Lung (tissue), 12 donors: ENCODE data around the gene TDP2. TPM values are rescaled to one million over a fixed set of nuclear protein-coding genes. Genes with fewer than 3 reads are reported as not detected.

ENCODE experiments used
- ATAC-seq: fragments of 200-7000 bp; cut with Tn5 transposase; one replicate; pipeline ENCODE4 v1.9.1; 2020; ENCODE audit warnings: moderate number of reproducible peaks; ENCODE audit not compliant: insufficient read depth, low FRiP score
- DNase-seq, 3 donors: peaks; one replicate each; pipeline ENCODE4 v3.0.0-alpha.2; 2013 to 2017
- H3K27ac ChIP-seq, 2 donors: one replicate each; pipeline ENCODE4 v1.5.1; 2013; ENCODE audit warnings: mild to moderate bottlenecking in 2 of 2, moderate library complexity in 2 of 2, control low read depth in 1 of 2, inconsistent platforms in 1 of 2, low read depth in 1 of 2, low read length in 1 of 2
- H3K27me3 ChIP-seq, 3 donors: one replicate each; pipeline ENCODE4 v1.5.1; 2013; ENCODE audit warnings: low read length in 2 of 3; ENCODE audit not compliant: control insufficient read depth in 3 of 3, insufficient read depth in 3 of 3
- H3K36me3 ChIP-seq, 4 donors: one replicate each; pipeline ENCODE4 v1.5.1; 2013; ENCODE audit warnings: low read length in 4 of 4, mild to moderate bottlenecking in 1 of 4, moderate library complexity in 1 of 4; ENCODE audit not compliant: control insufficient read depth in 4 of 4, insufficient read depth in 4 of 4
- H3K4me1 ChIP-seq, 5 donors: one replicate each; pipeline ENCODE4 v1.5.1; 2013; ENCODE audit warnings: low read length in 5 of 5, mild to moderate bottlenecking in 2 of 5, moderate library complexity in 1 of 5; ENCODE audit not compliant: control insufficient read depth in 5 of 5, insufficient read depth in 5 of 5
- H3K4me3 ChIP-seq: one replicate; pipeline ENCODE4 v1.5.1; 2013; ENCODE audit warnings: mild to moderate bottlenecking, control low read depth, moderate library complexity
- H3K9ac ChIP-seq, 2 donors: one replicate each; pipeline ENCODE4 v1.5.1; 2013; ENCODE audit warnings: low read length in 2 of 2, control low read depth in 1 of 2; ENCODE audit not compliant: insufficient read depth in 1 of 2
- H3K9me3 ChIP-seq, 4 donors: one replicate each; pipeline ENCODE4 v1.5.1; 2013; ENCODE audit warnings: low read length in 3 of 4, mild to moderate bottlenecking in 1 of 4, moderate library complexity in 1 of 4; ENCODE audit not compliant: control insufficient read depth in 4 of 4, insufficient read depth in 3 of 4
- WGBS, 2 donors: extraction: QIAGEN DNeasy Blood & Tissue Kit; methylation state at CpG; one replicate each; pipeline ENCODE4 v1.1.7; 2013; 5-methylcytosine and 5-hydroxymethylcytosine counted together
- polyA plus RNA-seq, 2 donors: library from polyadenylated mRNA; stranded (reverse); fragments of 200-250 nt; gene quantifications; one replicate each; pipeline ENCODE4 v1.2.1, GENCODE V29; 2013
- total RNA-seq, 2 donors: library from RNA; depleted of rRNA in 1 of 2; stranded (reverse); fragments of >200 nt in 1 of 2; gene quantifications; one replicate each; pipeline ENCODE4 v1.2.1, GENCODE V29; 2014 to 2021
- TF ChIP-seq, protein P1 (sequence below): IDR thresholded peaks from 2 replicates; pipeline ENCODE4 v1.5.1; 2012; ENCODE audit warnings: mild to moderate bottlenecking; ENCODE audit errors: control extremely low read depth, extremely low read depth
- donor health status: control.
- donor health status: control.
- donor health status: Bipolar disorder and iron deficiency.
- donor health status: healthy.
- donor health status: DM: yes; HTN: yes; CAD: no.

The TDP2 gene
- total and polyA plus RNA-seq, 4 donors = 36.8 to 56.8 (median 41.8) TPM

- H3K9ac ChIP-seq = no peak overlapping the region
- no peak for DNase-seq
- H3K4me3 ChIP-seq = no peak overlapping the region
- TF ChIP-seq, protein P1, sequence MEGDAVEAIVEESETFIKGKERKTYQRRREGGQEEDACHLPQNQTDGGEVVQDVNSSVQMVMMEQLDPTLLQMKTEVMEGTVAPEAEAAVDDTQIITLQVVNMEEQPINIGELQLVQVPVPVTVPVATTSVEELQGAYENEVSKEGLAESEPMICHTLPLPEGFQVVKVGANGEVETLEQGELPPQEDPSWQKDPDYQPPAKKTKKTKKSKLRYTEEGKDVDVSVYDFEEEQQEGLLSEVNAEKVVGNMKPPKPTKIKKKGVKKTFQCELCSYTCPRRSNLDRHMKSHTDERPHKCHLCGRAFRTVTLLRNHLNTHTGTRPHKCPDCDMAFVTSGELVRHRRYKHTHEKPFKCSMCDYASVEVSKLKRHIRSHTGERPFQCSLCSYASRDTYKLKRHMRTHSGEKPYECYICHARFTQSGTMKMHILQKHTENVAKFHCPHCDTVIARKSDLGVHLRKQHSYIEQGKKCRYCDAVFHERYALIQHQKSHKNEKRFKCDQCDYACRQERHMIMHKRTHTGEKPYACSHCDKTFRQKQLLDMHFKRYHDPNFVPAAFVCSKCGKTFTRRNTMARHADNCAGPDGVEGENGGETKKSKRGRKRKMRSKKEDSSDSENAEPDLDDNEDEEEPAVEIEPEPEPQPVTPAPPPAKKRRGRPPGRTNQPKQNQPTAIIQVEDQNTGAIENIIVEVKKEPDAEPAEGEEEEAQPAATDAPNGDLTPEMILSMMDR = no peak
- H3K27me3 ChIP-seq = no peaks in the 10 kb centered on the region
- WGBS, 2 donors = 92 to 98% methylated on average over 1 of the region's 1 CpG
- ATAC-seq = no peak
- H3K27ac ChIP-seq = no peak overlapping the region
- no peaks in the 10 kb centered on the region for H3K9me3 ChIP-seq
- H3K4me1 ChIP-seq = peaks cover 0 to 7% (median 0%) of the 10 kb centered on the region in 5 donors
- H3K36me3 ChIP-seq = peaks cover 0 to 3% (median under 1%) of the 10 kb centered on the region in 4 donors
Observed at GRCh38 chr6:24694198-24694597, 27.5 kb upstream of the TDP2 start.

DNA sequence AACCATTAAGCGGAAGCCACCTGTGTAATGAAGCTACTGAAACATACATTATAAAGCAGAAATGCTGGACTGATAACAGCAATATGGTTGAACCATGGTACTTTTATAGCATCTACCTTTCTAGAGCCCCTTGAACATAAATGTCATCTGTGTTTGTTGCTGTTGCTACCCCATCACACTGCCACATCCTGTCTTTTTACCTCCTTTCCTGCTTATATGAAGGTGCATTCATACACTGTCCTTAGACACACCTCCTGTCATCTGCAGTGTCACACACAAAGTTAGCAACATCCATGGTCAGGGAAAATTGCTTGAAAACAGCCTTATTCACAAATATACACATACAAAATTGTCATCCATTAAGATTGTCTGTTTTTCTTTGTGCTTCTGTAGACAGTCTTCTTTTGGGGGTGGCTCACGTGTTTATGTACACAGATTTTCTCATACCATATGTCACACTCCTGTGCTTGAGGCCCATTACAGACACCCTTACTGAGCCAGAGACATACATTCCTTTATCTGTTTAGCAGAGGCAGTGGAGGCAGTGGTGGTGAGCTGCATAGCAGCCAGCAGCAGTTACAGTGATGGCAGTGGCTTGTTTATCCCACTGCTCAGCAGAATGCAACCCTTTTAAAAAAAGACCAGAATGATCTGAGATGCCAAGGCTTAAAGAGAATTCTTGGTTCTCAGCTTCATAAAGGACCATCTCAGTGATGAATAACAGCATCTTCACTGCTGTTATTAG is 26.3 kb upstream of the TDP2 start:
- TF ChIP-seq, protein P1 = no peak
- no peaks in the 10 kb centered on the region for H3K27me3 ChIP-seq
- ATAC-seq (no peak), DNase-seq (no peak)
- H3K27ac ChIP-seq = no peak overlapping the region
- H3K36me3 ChIP-seq = peaks cover 0 to 3% (median 2%) of the 10 kb centered on the region in 4 donors
- H3K4me1 ChIP-seq = peaks cover 0 to 7% (median 0%) of the 10 kb centered on the region in 5 donors
- no peak overlapping the region for H3K4me3 ChIP-seq
- H3K9ac ChIP-seq = no peak overlapping the region
- WGBS, 2 donors = 91 to 97% methylated on average over 2 of the region's 2 CpGs
- H3K9me3 ChIP-seq = no peaks in the 10 kb centered on the region

DNA sequence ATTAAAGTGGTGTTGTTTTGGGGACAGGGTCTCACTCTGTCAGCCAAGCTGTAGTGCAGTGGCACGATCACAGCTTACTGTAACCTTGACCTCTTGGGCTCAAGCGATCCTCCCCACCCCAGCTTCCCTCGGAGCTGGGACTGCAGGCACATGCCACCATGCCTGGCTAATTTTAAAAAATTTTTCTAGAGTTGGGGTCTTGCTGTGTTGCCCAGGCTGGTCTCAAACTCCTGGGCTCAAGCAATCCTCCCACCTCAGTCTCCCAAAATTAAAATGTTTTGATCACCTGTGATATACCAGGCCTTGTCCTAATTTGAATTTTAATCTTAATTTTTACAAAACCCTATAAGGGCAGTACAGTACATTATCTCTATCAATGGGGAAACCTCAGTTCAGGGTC is 25.7 kb upstream of the TDP2 start:
- H3K27me3 ChIP-seq = no peaks in the 10 kb centered on the region
- TF ChIP-seq, protein P1 = no peak
- no peak overlapping the region for H3K27ac ChIP-seq
- H3K9me3 ChIP-seq = no peaks in the 10 kb centered on the region
- 87 to 94% methylated on average over 3 of the region's 3 CpGs for WGBS, 2 donors
- H3K4me1 ChIP-seq = peaks cover 0 to 7% (median 0%) of the 10 kb centered on the region in 5 donors
- H3K9ac ChIP-seq = no peak overlapping the region
- no peak for DNase-seq
- no peak overlapping the region for H3K4me3 ChIP-seq
- H3K36me3 ChIP-seq = peaks cover 0 to 3% (median 1%) of the 10 kb centered on the region in 4 donors
- ATAC-seq = no peak

- ATAC-seq (no peak), DNase-seq (no peak)
- H3K9ac ChIP-seq = no peak overlapping the region
- WGBS, 2 donors = 57 to 77% methylated on average over 4 of the region's 4 CpGs
- H3K27ac ChIP-seq = no peak overlapping the region
- TF ChIP-seq, protein P1 = no peak
- H3K36me3 ChIP-seq = peaks cover 0 to 3% (median 1%) of the 10 kb centered on the region in 4 donors
- peaks cover 0 to 7% (median 0%) of the 10 kb centered on the region in 5 donors for H3K4me1 ChIP-seq
- no peaks in the 10 kb centered on the region for H3K27me3 ChIP-seq
- H3K9me3 ChIP-seq = no peaks in the 10 kb centered on the region
- no peak overlapping the region for H3K4me3 ChIP-seq
Observed at GRCh38 chr6:24692003-24692402, 25.3 kb upstream of the TDP2 start.
